ENCODE measurements around the gene GRM7.

Gene GRM7

GRCh38 chr3:7574435-7574834 is 713.5 kb downstream of the GRM7 start:
- H3K27me3 ChIP-seq (ENCODE audit: control insufficient read depth, low read length): no peaks in the 10 kb centered on the region
- H4K20me1 ChIP-seq (ENCODE audit: control insufficient read depth, insufficient read depth, low read depth, low read length): no peaks in the 10 kb centered on the region
- H3K79me2 ChIP-seq (ENCODE audit: control insufficient read depth, low read length): no peaks in the 10 kb centered on the region
- H3K4me3 ChIP-seq (ENCODE audit: low read length): no peak overlapping the region
- no peak overlapping the region for H3K27ac ChIP-seq (ENCODE audit: low read depth, low read length)
- no peaks in the 10 kb centered on the region for H3K4me1 ChIP-seq (ENCODE audit: control insufficient read depth, low read length)
- no peaks in the 10 kb centered on the region for H3F3A ChIP-seq (ENCODE audit: control insufficient read depth, insufficient read depth)
- H3K36me3 ChIP-seq (ENCODE audit: control insufficient read depth, low read length): no peaks in the 10 kb centered on the region
- no peak overlapping the region for H3K4me2 ChIP-seq (ENCODE audit: low read length)
- TF ChIP-seq CTCF (IDR thresholded peaks at IDR 0.05; ENCODE audit: low read depth, low read length, poor library complexity, severe bottlenecking): no peak
- TF ChIP-seq EZH2phosphoT487 (IDR thresholded peaks at IDR 0.05; ENCODE audit: borderline replicate concordance, low read length): no peak
- H3K9me3 ChIP-seq (ENCODE audit: control insufficient read depth, insufficient read depth, low read length): no peaks in the 10 kb centered on the region
- no peaks in the 10 kb centered on the region for H3K9me2 ChIP-seq (replicated peaks; ENCODE audit: control insufficient read depth, low read length)

GRCh38 chr3:7576071-7576470 is 715.2 kb downstream of the GRM7 start:
- Histone ChIP-seq H3K36me3 (ENCODE audit: control insufficient read depth, low read length) (no peaks in the 10 kb centered on the region), H3K9me2 (replicated peaks; ENCODE audit: control insufficient read depth, low read length) (no peaks in the 10 kb centered on the region), H3K4me2 (ENCODE audit: low read length) (no peak overlapping the region), H3K9me3 (ENCODE audit: control insufficient read depth, insufficient read depth, low read length) (no peaks in the 10 kb centered on the region), H3K27me3 (ENCODE audit: control insufficient read depth, low read length) (no peaks in the 10 kb centered on the region), H3F3A (ENCODE audit: control insufficient read depth, insufficient read depth) (no peaks in the 10 kb centered on the region), H3K4me3 (ENCODE audit: low read length) (no peak overlapping the region), H3K79me2 (ENCODE audit: control insufficient read depth, low read length) (no peaks in the 10 kb centered on the region), H3K27ac (ENCODE audit: low read depth, low read length) (no peak overlapping the region), H4K20me1 (ENCODE audit: control insufficient read depth, insufficient read depth, low read depth, low read length) (no peaks in the 10 kb centered on the region), H3K4me1 (ENCODE audit: control insufficient read depth, low read length) (no peaks in the 10 kb centered on the region)
- TF ChIP-seq EZH2phosphoT487 (IDR thresholded peaks at IDR 0.05; ENCODE audit: borderline replicate concordance, low read length): no peak
- TF ChIP-seq CTCF (IDR thresholded peaks at IDR 0.05; ENCODE audit: low read depth, low read length, poor library complexity, severe bottlenecking): no peak

DNA sequence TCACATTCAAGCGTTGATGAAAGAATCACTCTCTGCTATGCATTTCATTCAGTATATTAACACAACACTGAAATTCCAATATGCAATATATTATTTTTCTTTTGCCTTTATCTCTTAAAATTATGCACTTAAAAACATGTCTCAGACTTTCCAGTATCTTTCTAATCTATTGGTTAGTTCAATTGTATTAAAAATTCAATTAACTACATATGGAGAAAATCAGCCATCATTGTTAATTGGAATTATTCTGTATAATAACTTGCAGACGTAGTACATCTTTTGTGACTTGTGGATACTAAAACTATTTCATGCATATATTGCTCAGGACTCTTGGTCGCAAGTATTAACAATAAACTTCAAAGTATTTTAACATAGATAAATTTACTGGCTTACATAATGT is 715.6 kb downstream of the GRM7 start:
- no peaks in the 10 kb centered on the region for H4K20me1 ChIP-seq (ENCODE audit: control insufficient read depth, insufficient read depth, low read depth, low read length)
- no peak overlapping the region for H3K4me3 ChIP-seq (ENCODE audit: low read length)
- no peak overlapping the region for H3K4me2 ChIP-seq (ENCODE audit: low read length)
- H3K27ac ChIP-seq (ENCODE audit: low read depth, low read length): no peak overlapping the region
- no peaks in the 10 kb centered on the region for H3K4me1 ChIP-seq (ENCODE audit: control insufficient read depth, low read length)
- H3K9me2 ChIP-seq (replicated peaks; ENCODE audit: control insufficient read depth, low read length): no peaks in the 10 kb centered on the region
- no peaks in the 10 kb centered on the region for H3F3A ChIP-seq (ENCODE audit: control insufficient read depth, insufficient read depth)
- no peaks in the 10 kb centered on the region for H3K79me2 ChIP-seq (ENCODE audit: control insufficient read depth, low read length)
- no peaks in the 10 kb centered on the region for H3K36me3 ChIP-seq (ENCODE audit: control insufficient read depth, low read length)
- no peaks in the 10 kb centered on the region for H3K27me3 ChIP-seq (ENCODE audit: control insufficient read depth, low read length)
- no peaks in the 10 kb centered on the region for H3K9me3 ChIP-seq (ENCODE audit: control insufficient read depth, insufficient read depth, low read length)
- TF ChIP-seq CTCF (IDR thresholded peaks at IDR 0.05; ENCODE audit: low read depth, low read length, poor library complexity, severe bottlenecking) (no peak), EZH2phosphoT487 (IDR thresholded peaks at IDR 0.05; ENCODE audit: borderline replicate concordance, low read length) (no peak)

DNA sequence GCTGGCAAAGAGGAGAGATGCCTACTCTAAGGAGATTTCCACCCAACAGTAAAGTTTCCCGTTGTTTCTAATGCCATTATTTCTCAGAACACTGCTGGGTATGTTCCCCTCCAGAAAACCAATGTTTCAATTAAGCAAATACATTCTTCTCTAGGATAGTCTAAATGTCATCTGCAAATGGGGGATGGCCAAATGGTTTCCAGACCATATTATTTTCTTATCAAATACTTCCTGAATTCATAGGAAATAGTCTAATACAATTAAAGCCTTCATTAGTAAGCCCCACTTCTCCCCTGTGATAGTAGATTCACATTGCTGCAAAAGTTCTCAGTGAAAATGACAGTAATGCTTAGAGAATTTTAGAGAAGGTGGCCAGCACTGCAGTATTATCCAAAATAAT is 716.6 kb downstream of the GRM7 start:
- Histone ChIP-seq H3K27me3 (ENCODE audit: control insufficient read depth, low read length) (no peaks in the 10 kb centered on the region), H3K4me3 (ENCODE audit: low read length) (no peak overlapping the region), H3K9me3 (ENCODE audit: control insufficient read depth, insufficient read depth, low read length) (no peaks in the 10 kb centered on the region), H3K27ac (ENCODE audit: low read depth, low read length) (no peak overlapping the region), H3K79me2 (ENCODE audit: control insufficient read depth, low read length) (no peaks in the 10 kb centered on the region), H3F3A (ENCODE audit: control insufficient read depth, insufficient read depth) (no peaks in the 10 kb centered on the region), H3K36me3 (ENCODE audit: control insufficient read depth, low read length) (no peaks in the 10 kb centered on the region), H3K4me1 (ENCODE audit: control insufficient read depth, low read length) (no peaks in the 10 kb centered on the region), H4K20me1 (ENCODE audit: control insufficient read depth, insufficient read depth, low read depth, low read length) (no peaks in the 10 kb centered on the region), H3K9me2 (replicated peaks; ENCODE audit: control insufficient read depth, low read length) (no peaks in the 10 kb centered on the region), H3K4me2 (ENCODE audit: low read length) (no peak overlapping the region)
- TF ChIP-seq CTCF (IDR thresholded peaks at IDR 0.05; ENCODE audit: low read depth, low read length, poor library complexity, severe bottlenecking): no peak
- TF ChIP-seq EZH2phosphoT487 (IDR thresholded peaks at IDR 0.05; ENCODE audit: borderline replicate concordance, low read length): no peak

All from DOHH2 (cell line).